ENCODE data around the gene ITPRID1. TPM values are rescaled to one million over a fixed set of nuclear protein-coding genes. Genes with fewer than 3 reads are reported as not detected.

ITPRID1 gene
- total RNA-seq (2021) = 1.1 and 1.2 TPM in 2 replicates
- long read RNA-seq, partial matches to known transcripts = 1 of 4 reads
- long read RNA-seq, other reads (novel, unspliced or antisense) = 3 of 4 reads

DNA sequence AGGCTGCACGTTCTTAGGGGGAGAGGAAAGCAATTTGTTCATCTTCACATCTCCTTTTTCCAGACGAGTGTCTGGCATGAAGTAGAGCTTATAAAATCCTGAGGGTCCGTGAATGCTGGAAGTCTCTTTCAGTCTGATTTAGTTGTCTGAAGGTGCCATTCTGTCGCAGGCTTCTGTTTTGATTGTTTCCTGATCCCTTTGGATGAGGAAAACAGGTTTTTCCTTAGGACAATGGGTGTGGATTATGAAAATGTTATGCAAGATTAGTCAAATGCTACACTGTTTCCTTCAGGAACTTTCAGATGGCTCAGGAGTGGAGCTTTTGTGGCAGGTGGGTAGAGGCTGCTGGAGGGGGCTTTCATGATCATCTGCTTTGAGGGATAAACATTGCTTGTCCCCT lies at the start of gene ITPRID1:
Gene ITPRID1 (plus strand): TSS at position 301 of the 400 bp plus-strand sequence. CDS start 38,935 bp downstream, outside the sequence.
- H3K79me2 ChIP-seq (ENCODE audit: insufficient read depth, low read length) = no peaks in the 10 kb centered on the region
- no peak within 1 kb of the TSS for H3K27ac Mint-ChIP-seq
- no peak within 1 kb of the TSS for H3K4me3 Mint-ChIP-seq
- peaks cover 17 to 19% of the 10 kb centered on the region in 2 experiments for H3K9me3 Mint-ChIP-seq
- H3K9me3 ChIP-seq (ENCODE audit: control insufficient read depth, low read depth, low read length) = no peaks in the 10 kb centered on the region
- no peak within 1 kb of the TSS for H2AK5ac ChIP-seq (ENCODE audit: insufficient read length, low read length)
- no peak within 1 kb of the TSS for H2BK15ac ChIP-seq (ENCODE audit: low read depth, low read length)
- no peaks in the 10 kb centered on the region for H3K23me2 ChIP-seq (ENCODE audit: insufficient read length, low read depth, low read length, poor library complexity, severe bottlenecking)
- H3K9ac ChIP-seq (ENCODE audit: extremely low read depth, insufficient read length, low read length) = no peak within 1 kb of the TSS
- H3K4me1 Mint-ChIP-seq = peaks cover 4 to 8% of the 10 kb centered on the region in 2 experiments; a peak in 2 of 4 replicates
- no peak within 1 kb of the TSS for H2BK120ac ChIP-seq (ENCODE audit: low read depth, low read length, poor library complexity, severe bottlenecking)
- no peaks in the 10 kb centered on the region for H4K20me1 ChIP-seq (ENCODE audit: control insufficient read depth, insufficient read depth, insufficient read length)
- no peak within 1 kb of the TSS for H4K5ac ChIP-seq (ENCODE audit: insufficient read length, low read depth, low read length)
- no peaks in the 10 kb centered on the region for H3K79me1 ChIP-seq (ENCODE audit: insufficient read depth, low read depth, low read length, poor library complexity, severe bottlenecking)
- no peak within 1 kb of the TSS for H2BK5ac ChIP-seq (ENCODE audit: insufficient read length, low read length)
- no peak within 1 kb of the TSS for H3K4me2 ChIP-seq (ENCODE audit: insufficient read depth, insufficient read length, low read length)
- WGBS (ENCODE audit: extremely low coverage, insufficient read length, low lambda C conversion rate) = no CpG with 5 or more reads among the region's 4 CpGs
- TF ChIP-seq, protein P1, sequence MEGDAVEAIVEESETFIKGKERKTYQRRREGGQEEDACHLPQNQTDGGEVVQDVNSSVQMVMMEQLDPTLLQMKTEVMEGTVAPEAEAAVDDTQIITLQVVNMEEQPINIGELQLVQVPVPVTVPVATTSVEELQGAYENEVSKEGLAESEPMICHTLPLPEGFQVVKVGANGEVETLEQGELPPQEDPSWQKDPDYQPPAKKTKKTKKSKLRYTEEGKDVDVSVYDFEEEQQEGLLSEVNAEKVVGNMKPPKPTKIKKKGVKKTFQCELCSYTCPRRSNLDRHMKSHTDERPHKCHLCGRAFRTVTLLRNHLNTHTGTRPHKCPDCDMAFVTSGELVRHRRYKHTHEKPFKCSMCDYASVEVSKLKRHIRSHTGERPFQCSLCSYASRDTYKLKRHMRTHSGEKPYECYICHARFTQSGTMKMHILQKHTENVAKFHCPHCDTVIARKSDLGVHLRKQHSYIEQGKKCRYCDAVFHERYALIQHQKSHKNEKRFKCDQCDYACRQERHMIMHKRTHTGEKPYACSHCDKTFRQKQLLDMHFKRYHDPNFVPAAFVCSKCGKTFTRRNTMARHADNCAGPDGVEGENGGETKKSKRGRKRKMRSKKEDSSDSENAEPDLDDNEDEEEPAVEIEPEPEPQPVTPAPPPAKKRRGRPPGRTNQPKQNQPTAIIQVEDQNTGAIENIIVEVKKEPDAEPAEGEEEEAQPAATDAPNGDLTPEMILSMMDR (conservative IDR thresholded peaks at IDR 0.05) = no peak
- H3K14ac ChIP-seq (ENCODE audit: insufficient read depth, low read length) = no peak within 1 kb of the TSS
- no peak within 1 kb of the TSS for H4K8ac ChIP-seq (replicated peaks; ENCODE audit: insufficient read length, low read depth, low read length)
- H3K27me3 Mint-ChIP-seq (ENCODE audit: low read depth) = no peaks in the 10 kb centered on the region
- H3K4ac ChIP-seq (ENCODE audit: low read depth, low read length) = no peak within 1 kb of the TSS
- H3K23ac ChIP-seq (ENCODE audit: insufficient read length, low read depth, low read length) = no peak within 1 kb of the TSS
- H3K56ac ChIP-seq (ENCODE audit: insufficient read length, low read depth, low read length) = no peak within 1 kb of the TSS
- H2BK12ac ChIP-seq (ENCODE audit: insufficient read length, low read depth, low read length) = no peak within 1 kb of the TSS
- no peak within 1 kb of the TSS for H2BK20ac ChIP-seq (ENCODE audit: low read depth, low read length, poor library complexity, severe bottlenecking)
- H3K18ac ChIP-seq (ENCODE audit: insufficient read length, low read depth, low read length) = no peak within 1 kb of the TSS
- H3K36me3 Mint-ChIP-seq (ENCODE audit: insufficient read depth in 1 of 3, low read depth in 3 of 3) = peaks cover 1 to 18% (median 18%) of the 10 kb centered on the region in 3 experiments; a peak in 4 of 7 replicates
- no peak within 1 kb of the TSS for H4K91ac ChIP-seq (ENCODE audit: insufficient read length, low read depth, low read length)
- no peaks in the 10 kb centered on the region for H3K4me1 ChIP-seq (ENCODE audit: insufficient read depth, low read length)
- no peak for DNase-seq
- H2AFZ ChIP-seq (ENCODE audit: low read length) = no peak within 1 kb of the TSS
- H3K27me3 ChIP-seq (ENCODE audit: insufficient read depth, low read length) = no peaks in the 10 kb centered on the region
- H3T11ph ChIP-seq (ENCODE audit: low read length) = no peak within 1 kb of the TSS
- no peak within 1 kb of the TSS for H3K27ac ChIP-seq (ENCODE audit: insufficient read length, low read depth, low read length)
